ENCODE measurements around the gene OTC.
A peak's percentile ranks its signal among the peaks of the same experiment; 100 is the strongest.

The OTC gene

DNA sequence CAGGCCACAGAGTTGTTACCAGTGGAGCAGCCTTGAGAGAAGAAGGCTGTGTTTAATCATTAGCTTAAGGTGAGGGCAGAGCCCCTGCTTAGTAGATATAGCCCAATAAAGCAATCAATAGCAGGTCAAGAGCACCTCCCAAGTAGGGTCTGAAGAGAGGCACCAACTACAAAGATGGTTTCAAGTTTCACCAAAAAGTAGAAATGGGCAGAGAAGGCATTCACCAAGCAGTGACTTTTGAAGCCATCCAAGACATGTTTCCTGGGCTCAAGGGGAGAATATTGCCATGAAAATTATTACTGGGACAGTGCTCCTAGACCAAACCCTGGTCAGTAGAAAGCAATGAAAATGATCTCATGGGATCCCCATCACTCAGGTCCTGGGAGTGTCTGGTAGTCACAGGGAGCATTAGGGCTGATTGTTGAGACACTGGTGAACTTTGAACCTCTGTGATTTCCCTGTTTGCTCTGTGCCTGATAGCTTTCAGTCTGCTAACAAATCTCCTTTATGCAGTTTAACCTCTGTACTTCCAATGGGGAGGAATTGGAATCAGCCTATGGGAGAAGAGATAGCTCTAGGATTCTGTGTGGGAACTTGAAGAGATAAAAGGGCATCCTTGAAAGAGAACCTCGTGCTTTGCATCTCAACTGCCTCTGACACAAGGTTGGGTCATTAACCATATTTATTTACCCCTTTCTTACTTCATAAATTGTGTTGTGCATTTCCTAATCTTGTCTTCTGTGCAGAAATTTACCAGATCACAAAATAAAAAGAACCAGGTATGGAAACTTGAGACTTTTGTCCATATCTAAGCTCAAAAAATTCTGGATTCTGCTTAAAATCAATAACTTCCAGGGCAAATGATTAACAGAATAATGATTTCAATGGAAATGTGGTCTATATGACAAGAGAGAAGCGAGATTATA is 9.3 kb upstream of the OTC start:
- Histone ChIP-seq H3K27ac (replicated peaks) (no peak overlapping the region), H3K27me3 (ENCODE audit: insufficient read depth, poor library complexity, severe bottlenecking) (no peaks in the 10 kb centered on the region), H3K4me3 (replicated peaks; ENCODE audit: insufficient read depth, low read length) (no peak overlapping the region)
- no peak for TF ChIP-seq CTCF (IDR thresholded peaks at IDR 0.05; ENCODE audit: insufficient read depth, low read length)
- no peak for TF ChIP-seq REST (IDR thresholded peaks at IDR 0.05; ENCODE audit: insufficient replicate concordance, low read depth)
- no peak for TF ChIP-seq GABPA (IDR thresholded peaks at IDR 0.05; ENCODE audit: low read depth)
- no peak for TF ChIP-seq POLR2AphosphoS5 (IDR thresholded peaks at IDR 0.05; ENCODE audit: low read depth)
- TF ChIP-seq SPI1 (IDR thresholded peaks at IDR 0.05; ENCODE audit: borderline replicate concordance, low read depth), result no peak
- no peak for DNase-seq (ENCODE audit: low read depth in 1 of 2, low spot score in 1 of 2)

DNA sequence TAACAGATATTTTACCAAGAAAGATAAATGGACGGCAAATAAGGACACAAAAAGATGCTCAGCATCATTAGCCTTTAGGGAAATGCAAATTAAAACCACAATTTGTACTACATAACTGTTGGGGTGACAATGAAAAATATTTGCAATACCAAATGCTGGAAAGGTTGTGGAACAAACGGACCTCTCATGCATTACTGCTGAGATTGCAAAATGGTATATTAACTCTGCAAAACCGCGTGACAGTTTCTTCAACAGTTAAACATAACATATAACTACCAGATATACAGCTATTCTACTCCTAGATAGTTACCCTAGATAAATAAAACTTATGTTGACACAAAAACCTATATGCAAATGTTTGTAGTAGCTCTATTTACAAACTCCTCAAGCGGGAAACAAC is 6.3 kb upstream of the OTC start:
- TF ChIP-seq POLR2AphosphoS5 (IDR thresholded peaks at IDR 0.05; ENCODE audit: low read depth) (no peak), REST (IDR thresholded peaks at IDR 0.05; ENCODE audit: insufficient replicate concordance, low read depth) (no peak), GABPA (IDR thresholded peaks at IDR 0.05; ENCODE audit: low read depth) (no peak), SPI1 (IDR thresholded peaks at IDR 0.05; ENCODE audit: borderline replicate concordance, low read depth) (no peak), CTCF (IDR thresholded peaks at IDR 0.05; ENCODE audit: insufficient read depth, low read length) (no peak)
- no peaks in the 10 kb centered on the region for H3K27me3 ChIP-seq (ENCODE audit: insufficient read depth, poor library complexity, severe bottlenecking)
- H3K27ac ChIP-seq (replicated peaks), result no peak overlapping the region
- H3K4me3 ChIP-seq (replicated peaks; ENCODE audit: insufficient read depth, low read length), result no peak overlapping the region
- no peak for DNase-seq (ENCODE audit: low read depth in 1 of 2, low spot score in 1 of 2)

GRCh38 chrX:38347136-38347535 is 5.3 kb upstream of the OTC start:
- H3K27me3 ChIP-seq (ENCODE audit: insufficient read depth, poor library complexity, severe bottlenecking), result no peaks in the 10 kb centered on the region
- no peak overlapping the region for H3K27ac ChIP-seq (replicated peaks)
- no peak overlapping the region for H3K4me3 ChIP-seq (replicated peaks; ENCODE audit: insufficient read depth, low read length)
- peak; percentile 60 for TF ChIP-seq SPI1 (IDR thresholded peaks at IDR 0.05; ENCODE audit: borderline replicate concordance, low read depth)
- no peak for TF ChIP-seq GABPA (IDR thresholded peaks at IDR 0.05; ENCODE audit: low read depth)
- DNase-seq (ENCODE audit: low read depth in 1 of 2, low spot score in 1 of 2), result peak; percentile 71 to 74

DNA sequence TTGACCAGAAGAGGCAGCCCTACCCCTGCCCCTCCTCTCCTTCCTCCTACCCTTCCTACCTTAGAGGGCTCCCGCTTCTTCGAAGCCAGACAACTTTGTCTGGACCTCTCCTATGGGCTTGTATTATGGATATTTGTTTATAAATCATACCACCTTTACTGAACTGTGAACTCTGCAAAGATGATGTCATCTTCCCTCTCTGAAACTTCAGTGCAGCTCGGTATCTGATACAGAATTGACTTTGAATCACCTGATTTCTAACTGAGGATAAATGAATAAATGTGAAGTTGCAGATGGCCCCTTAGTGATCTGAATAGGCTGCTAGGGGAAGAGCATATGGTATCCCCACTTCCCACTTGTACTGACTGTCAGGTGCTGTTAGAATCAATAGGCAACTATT is 1.1 kb upstream of the OTC start:
- TF ChIP-seq POLR2AphosphoS5 (IDR thresholded peaks at IDR 0.05; ENCODE audit: low read depth) (no peak), CTCF (IDR thresholded peaks at IDR 0.05; ENCODE audit: insufficient read depth, low read length) (no peak), REST (IDR thresholded peaks at IDR 0.05; ENCODE audit: insufficient replicate concordance, low read depth) (no peak)
- no peak overlapping the region for H3K27ac ChIP-seq (replicated peaks)

More for the DNA sequence above, 1.1 kb upstream of the OTC start:
- H3K27me3 ChIP-seq (ENCODE audit: insufficient read depth, poor library complexity, severe bottlenecking), result no peaks in the 10 kb centered on the region
- H3K4me3 ChIP-seq (replicated peaks; ENCODE audit: insufficient read depth, low read length), result no peak overlapping the region
- no peak for DNase-seq (ENCODE audit: low read depth in 1 of 2, low spot score in 1 of 2)

Measured in HL-60 (cell line).